Measurements from ENCODE around the gene SPATA6L. TPM values are rescaled to one million over a fixed set of nuclear protein-coding genes. Genes with fewer than 3 reads are reported as not detected.

The SPATA6L gene
- total RNA-seq, 1 donor from 2014 or later = 1.2 TPM

DNA sequence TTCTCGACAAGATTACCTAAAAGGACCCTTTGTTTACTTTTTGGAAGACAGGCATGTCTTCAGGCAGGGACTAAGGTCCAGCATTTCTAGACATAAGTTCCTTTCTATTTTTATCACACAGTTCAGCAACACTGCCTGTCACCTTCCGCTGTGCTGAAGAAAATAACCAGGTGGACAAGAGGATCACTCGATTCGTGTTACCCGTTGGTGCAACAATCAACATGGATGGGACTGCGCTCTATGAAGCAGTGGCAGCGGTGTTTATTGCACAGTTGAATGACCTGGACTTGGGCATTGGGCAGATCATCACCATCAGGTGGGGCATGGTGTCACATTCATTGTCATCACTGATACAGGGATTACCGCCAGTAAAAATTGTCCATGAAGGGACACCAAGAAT is 89.8 kb downstream of the SPATA6L start:
- Mint-ChIP-seq H3K27ac (ENCODE audit: unreplicated experiment) (no peak overlapping the region), H3K9me3 (ENCODE audit: unreplicated experiment) (no peaks in the 10 kb centered on the region), H3K4me1 (ENCODE audit: unreplicated experiment) (peaks cover 17% of the 10 kb centered on the region), H3K36me3 (ENCODE audit: unreplicated experiment) (peaks cover 19% of the 10 kb centered on the region), H3K4me3 (ENCODE audit: unreplicated experiment) (no peak overlapping the region), H3K27me3 (ENCODE audit: unreplicated experiment) (no peaks in the 10 kb centered on the region)
- no peak for DNase-seq (ENCODE audit: extremely low spot score, unreplicated experiment)
- TF ChIP-seq, protein P1, sequence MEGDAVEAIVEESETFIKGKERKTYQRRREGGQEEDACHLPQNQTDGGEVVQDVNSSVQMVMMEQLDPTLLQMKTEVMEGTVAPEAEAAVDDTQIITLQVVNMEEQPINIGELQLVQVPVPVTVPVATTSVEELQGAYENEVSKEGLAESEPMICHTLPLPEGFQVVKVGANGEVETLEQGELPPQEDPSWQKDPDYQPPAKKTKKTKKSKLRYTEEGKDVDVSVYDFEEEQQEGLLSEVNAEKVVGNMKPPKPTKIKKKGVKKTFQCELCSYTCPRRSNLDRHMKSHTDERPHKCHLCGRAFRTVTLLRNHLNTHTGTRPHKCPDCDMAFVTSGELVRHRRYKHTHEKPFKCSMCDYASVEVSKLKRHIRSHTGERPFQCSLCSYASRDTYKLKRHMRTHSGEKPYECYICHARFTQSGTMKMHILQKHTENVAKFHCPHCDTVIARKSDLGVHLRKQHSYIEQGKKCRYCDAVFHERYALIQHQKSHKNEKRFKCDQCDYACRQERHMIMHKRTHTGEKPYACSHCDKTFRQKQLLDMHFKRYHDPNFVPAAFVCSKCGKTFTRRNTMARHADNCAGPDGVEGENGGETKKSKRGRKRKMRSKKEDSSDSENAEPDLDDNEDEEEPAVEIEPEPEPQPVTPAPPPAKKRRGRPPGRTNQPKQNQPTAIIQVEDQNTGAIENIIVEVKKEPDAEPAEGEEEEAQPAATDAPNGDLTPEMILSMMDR (IDR thresholded peaks at IDR 0.05) = no peak

DNA sequence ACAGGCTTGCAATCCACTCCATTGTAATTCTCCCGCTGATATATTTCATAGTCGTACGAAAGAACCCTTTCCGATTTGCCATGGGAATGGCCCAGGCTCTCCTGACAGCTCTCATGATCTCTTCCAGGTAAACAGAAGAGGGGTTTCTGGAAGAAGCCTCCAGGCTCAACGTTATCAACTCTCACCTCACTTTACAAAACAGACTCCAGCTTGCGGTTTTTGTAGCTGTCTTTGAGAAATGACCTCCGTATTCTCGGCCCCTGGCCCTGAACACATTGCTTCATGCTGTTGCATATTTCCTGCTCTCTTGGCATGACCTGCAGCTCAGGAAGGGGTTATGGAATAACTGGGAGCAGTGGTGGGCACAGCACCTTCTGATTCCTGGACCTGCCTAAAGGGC is 90.3 kb downstream of the SPATA6L start:
- no peak overlapping the region for H3K4me3 Mint-ChIP-seq (ENCODE audit: unreplicated experiment)
- no peak overlapping the region for H3K27ac Mint-ChIP-seq (ENCODE audit: unreplicated experiment)

DNA sequence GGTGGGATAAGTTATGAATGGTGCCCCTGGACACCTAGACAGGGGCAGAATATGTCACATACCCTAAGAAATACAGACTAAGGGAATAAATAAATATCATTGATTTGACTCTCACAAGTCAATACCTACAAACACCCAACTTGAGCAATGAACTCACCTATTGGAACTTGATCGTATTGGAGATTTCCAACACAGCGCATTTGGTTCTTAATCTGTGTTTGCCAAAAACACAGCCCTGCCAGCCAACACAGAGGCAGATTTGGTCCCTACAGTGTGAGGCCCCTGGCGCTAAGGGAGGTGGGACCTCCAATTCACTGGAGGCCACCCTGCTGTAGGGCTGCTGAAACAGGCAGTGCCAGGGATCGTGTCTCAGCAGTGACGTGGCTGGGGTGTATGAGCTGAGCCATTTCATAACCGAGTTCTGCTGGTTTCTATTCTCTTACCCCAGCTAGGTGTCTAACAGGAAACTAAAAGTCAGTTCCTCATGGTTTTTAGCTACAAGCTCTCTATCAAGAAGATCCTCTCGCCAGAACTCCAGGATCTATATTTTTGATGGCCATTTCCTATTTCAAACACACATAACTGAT is 91.5 kb downstream of the SPATA6L start:
- Mint-ChIP-seq H3K27me3 (ENCODE audit: unreplicated experiment) (no peaks in the 10 kb centered on the region), H3K9me3 (ENCODE audit: unreplicated experiment) (no peaks in the 10 kb centered on the region), H3K36me3 (ENCODE audit: unreplicated experiment) (peaks cover 19% of the 10 kb centered on the region), H3K27ac (ENCODE audit: unreplicated experiment) (no peak overlapping the region), H3K4me1 (ENCODE audit: unreplicated experiment) (peaks cover 5% of the 10 kb centered on the region), H3K4me3 (ENCODE audit: unreplicated experiment) (no peak overlapping the region)
- DNase-seq (ENCODE audit: extremely low spot score, unreplicated experiment) = no peak
- TF ChIP-seq, protein P1 (IDR thresholded peaks at IDR 0.05) = no peak

More for the DNA sequence above, 90.3 kb downstream of the SPATA6L start:
- TF ChIP-seq, protein P1 (IDR thresholded peaks at IDR 0.05) = no peak
- no peaks in the 10 kb centered on the region for H3K27me3 Mint-ChIP-seq (ENCODE audit: unreplicated experiment)
- no peaks in the 10 kb centered on the region for H3K9me3 Mint-ChIP-seq (ENCODE audit: unreplicated experiment)
- peaks cover 19% of the 10 kb centered on the region for H3K36me3 Mint-ChIP-seq (ENCODE audit: unreplicated experiment)
- DNase-seq (ENCODE audit: extremely low spot score, unreplicated experiment) = no peak
- peaks cover 13% of the 10 kb centered on the region for H3K4me1 Mint-ChIP-seq (ENCODE audit: unreplicated experiment)

DNA sequence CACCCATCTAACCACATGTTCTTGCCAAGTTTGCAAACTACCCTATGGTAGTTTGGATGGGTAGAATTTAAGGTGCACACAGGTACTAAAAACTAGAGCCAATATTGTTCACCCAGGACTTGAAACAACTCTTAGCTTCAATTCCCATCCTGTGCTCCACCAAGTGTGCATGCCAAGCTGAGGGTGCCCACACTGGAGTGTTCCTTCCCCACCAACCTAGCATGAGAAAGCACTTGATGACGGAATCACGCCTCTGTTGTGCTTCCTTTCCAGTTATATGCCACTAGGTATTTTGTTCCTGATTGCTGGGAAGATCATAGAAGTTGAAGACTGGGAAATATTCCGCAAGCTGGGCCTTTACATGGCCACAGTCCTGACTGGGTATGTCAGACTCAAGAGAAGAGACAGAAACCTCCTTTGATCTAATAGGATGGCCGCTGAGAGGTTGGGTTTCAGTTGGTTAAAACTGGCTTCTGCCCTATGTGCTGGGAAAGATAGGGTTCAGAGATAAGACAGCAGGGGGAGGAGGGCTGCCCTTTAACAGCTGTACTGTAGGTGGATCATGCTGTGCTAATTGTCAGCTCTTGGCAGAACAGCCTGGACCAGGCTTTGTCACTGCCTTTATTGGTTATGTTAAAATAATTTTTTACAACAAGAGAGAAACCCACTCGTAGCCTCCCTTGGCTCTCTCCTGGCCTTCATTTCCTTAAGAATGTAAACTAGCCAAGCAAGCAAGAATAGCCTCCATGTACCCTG is 92.5 kb downstream of the SPATA6L start:
- Mint-ChIP-seq H3K4me3 (ENCODE audit: unreplicated experiment) (no peak overlapping the region), H3K27ac (ENCODE audit: unreplicated experiment) (no peak overlapping the region), H3K9me3 (ENCODE audit: unreplicated experiment) (no peaks in the 10 kb centered on the region), H3K4me1 (ENCODE audit: unreplicated experiment) (no peaks in the 10 kb centered on the region), H3K27me3 (ENCODE audit: unreplicated experiment) (no peaks in the 10 kb centered on the region), H3K36me3 (ENCODE audit: unreplicated experiment) (peaks cover 19% of the 10 kb centered on the region)
- TF ChIP-seq, protein P1 (IDR thresholded peaks at IDR 0.05) = no peak
- DNase-seq (ENCODE audit: extremely low spot score, unreplicated experiment) = no peak

DNA sequence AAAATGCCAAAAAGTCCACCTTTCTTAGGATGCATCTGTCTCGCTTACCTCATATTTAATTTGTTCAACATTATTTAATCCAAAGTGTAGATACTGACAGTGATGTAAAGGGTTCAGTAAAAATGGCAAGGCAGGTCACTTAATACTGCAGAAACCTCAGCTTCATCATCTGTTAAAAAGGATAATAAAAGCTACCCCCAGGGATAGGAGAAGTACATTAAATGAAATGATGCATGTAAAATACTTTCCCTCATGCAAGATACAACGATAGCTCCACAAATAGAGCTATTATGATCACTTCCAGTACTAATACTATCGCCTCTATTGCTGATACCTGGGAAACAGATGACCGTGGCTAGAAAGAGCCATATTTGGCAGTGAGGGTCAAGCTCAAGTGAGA is 93.1 kb downstream of the SPATA6L start:
- Mint-ChIP-seq H3K27me3 (ENCODE audit: unreplicated experiment) (no peaks in the 10 kb centered on the region), H3K4me1 (ENCODE audit: unreplicated experiment) (no peaks in the 10 kb centered on the region), H3K36me3 (ENCODE audit: unreplicated experiment) (peaks cover 16% of the 10 kb centered on the region), H3K9me3 (ENCODE audit: unreplicated experiment) (no peaks in the 10 kb centered on the region), H3K27ac (ENCODE audit: unreplicated experiment) (no peak overlapping the region), H3K4me3 (ENCODE audit: unreplicated experiment) (no peak overlapping the region)
- DNase-seq (ENCODE audit: extremely low spot score, unreplicated experiment) = no peak
- TF ChIP-seq, protein P1 (IDR thresholded peaks at IDR 0.05) = no peak
